GM20000 (cell line): ENCODE measurements around the gene CCR3.

Source experiments
- DNase-seq: peaks from one replicate; pipeline ENCODE4 v3.0.0; 2012; ENCODE audit warnings: low spot score
- CTCF ChIP-seq: IDR thresholded peaks from 2 replicates; pipeline ENCODE4 v1.5.1; 2012; ENCODE audit warnings: mild to moderate bottlenecking, control low read depth; ENCODE audit errors: extremely low read depth, missing control alignments

The CCR3 gene

GRCh38 chr3:46221938-46222337 lies 20.3 kb upstream of the CCR3 start:
- TF ChIP-seq CTCF, result no peak
- DNase-seq, result no peak

- no peak for TF ChIP-seq CTCF
- DNase-seq, result no peak
Measured at GRCh38 chr3:46222435-46223161, 19.7 kb upstream of the CCR3 start.

- no peak for TF ChIP-seq CTCF
- no peak for DNase-seq
Measured at GRCh38 chr3:46228260-46229242, 13.7 kb upstream of the CCR3 start.

- no peak for DNase-seq
- TF ChIP-seq CTCF, result no peak
Measured at GRCh38 chr3:46231323-46231722, 10.9 kb upstream of the CCR3 start.

- TF ChIP-seq CTCF, result no peak
- DNase-seq, result no peak
Measured at GRCh38 chr3:46233194-46233593, 9.1 kb upstream of the CCR3 start.

- DNase-seq, result no peak
- TF ChIP-seq CTCF, result no peak
Measured at GRCh38 chr3:46235425-46235824, 6.8 kb upstream of the CCR3 start.
